ENCODE measurements around the gene PRRC2B. TPM values are rescaled to one million over a fixed set of nuclear protein-coding genes. Genes with fewer than 3 reads are reported as not detected.

Gene PRRC2B
- total and polyA plus RNA-seq, 2 of the 13 experiments (the other 11 are each of a cell fraction or from before 2014, with no cell fraction given): 20.8 to 37.4 TPM

DNA sequence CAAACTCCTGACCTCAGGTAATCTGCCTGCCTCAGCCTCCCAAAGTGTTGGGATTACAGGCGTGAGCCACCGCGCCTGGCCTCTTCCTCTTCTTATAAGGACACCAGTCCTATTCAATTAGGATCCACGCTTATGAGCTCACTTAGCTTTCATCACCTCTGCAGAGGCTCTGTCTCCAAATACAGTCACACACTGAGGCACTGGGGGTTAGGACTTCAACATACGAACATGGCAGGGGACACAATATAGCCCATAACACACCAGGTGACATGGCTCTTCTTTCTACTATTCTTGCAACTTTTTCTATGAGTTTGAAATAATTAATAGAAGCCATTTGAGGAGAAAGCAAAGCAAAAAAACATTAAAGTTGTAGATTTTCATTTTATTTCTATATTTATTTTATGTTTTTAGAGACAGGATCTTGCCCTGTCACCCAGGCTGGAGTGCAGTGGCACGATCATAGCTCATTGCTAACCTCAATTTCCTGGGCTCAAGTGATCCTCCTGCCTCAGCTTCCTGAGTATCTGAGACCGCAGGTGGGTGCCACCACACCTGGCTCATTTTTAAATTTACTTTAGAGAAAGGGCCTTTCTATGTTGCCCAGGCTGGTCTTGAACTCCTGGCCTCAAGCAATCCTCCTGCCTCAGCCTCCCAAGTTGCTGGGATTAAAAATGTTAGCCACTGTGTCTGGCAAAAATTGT lies 145.5 kb downstream of the PRRC2B start:
- H3K27ac ChIP-seq (ENCODE audit: extremely low read length, insufficient read depth, low read length): no peak overlapping the region
- no peak for ATAC-seq
- H2AFZ ChIP-seq (ENCODE audit: low read length): no peak overlapping the region
- ChIA-PET POLR2A (no interaction called here), CTCF (ENCODE audit: low intra/inter-chr PET ratio, low total read pairs) (no interaction called here)
- in situ Hi-C loops (cut with HindIII; ENCODE audit: extremely low pct_ligation_motif_present, low pct_unique_long_range_greater_than_20kb) (no loop called here), intact Hi-C loops (cut with micrococcal nuclease; ENCODE audit: unreplicated experiment) (no loop called here)
- peaks cover 10% of the 10 kb centered on the region; the same call in 1 of the 2 replicates for H3K4me1 ChIP-seq (ENCODE audit: insufficient read depth, low read length)
- peaks cover 8 to 53% of the 10 kb centered on the region in 2 experiments for H3K27me3 ChIP-seq (ENCODE audit: control insufficient read depth in 1 of 2, insufficient read depth in 2 of 2, low read length in 2 of 2)
- H3K9me3 ChIP-seq (ENCODE audit: low read length): peaks cover 21% of the 10 kb centered on the region
- H3K4me3 ChIP-seq (replicated peaks in 1 of 3; ENCODE audit: insufficient read depth in 1 of 3, low read depth in 2 of 3, low read length in 3 of 3): no peak overlapping the region
- BruUV-seq (replicated peaks): no TSS peak
- no peak overlapping the region for H3K9ac ChIP-seq (ENCODE audit: insufficient read depth, low read depth, low read length)
- no peak for DNase-seq (ENCODE audit: low spot score)
- no peak overlapping the region for H3K4me2 ChIP-seq (ENCODE audit: low read depth, low read length)
- no peak for TF ChIP-seq TMF1 (CRISPR knock-in tag; IDR thresholded peaks at IDR 0.05; ENCODE audit: low read depth)
- TF ChIP-seq NR3C1 (CRISPR knock-in tag; IDR thresholded peaks at IDR 0.05): no peak
- no peak for TF ChIP-seq TFDP2 (CRISPR knock-in tag; IDR thresholded peaks at IDR 0.05)
- TF ChIP-seq ZNF547 (CRISPR knock-in tag; IDR thresholded peaks at IDR 0.05): no peak
- no peak for TF ChIP-seq SNAPC2 (CRISPR knock-in tag; IDR thresholded peaks at IDR 0.05)
- no peak for TF ChIP-seq RFX5 (IDR thresholded peaks at IDR 0.05; ENCODE audit: low read depth, low read length)
- no peak for TF ChIP-seq NONO (IDR thresholded peaks at IDR 0.05)
- no peak for TF ChIP-seq NONO (CRISPR knock-in tag; conservative IDR thresholded peaks at IDR 0.05)
- TF ChIP-seq DDIT3 (CRISPR knock-in tag; IDR thresholded peaks at IDR 0.05): no peak
- TF ChIP-seq ZNF572 (CRISPR knock-in tag; IDR thresholded peaks at IDR 0.05): no peak
- TF ChIP-seq ZNF83 (CRISPR knock-in tag; IDR thresholded peaks at IDR 0.05; ENCODE audit: borderline replicate concordance): no peak
- no peaks in the 10 kb centered on the region for H3K79me2 ChIP-seq (ENCODE audit: insufficient read depth, low read length)
- no peaks in the 10 kb centered on the region for H3K36me3 ChIP-seq (replicated peaks in 1 of 2; ENCODE audit: control insufficient read depth in 1 of 2, insufficient read depth in 2 of 2, low read length in 2 of 2)
- no peak for FAIRE-seq
- 47% methylated on average over 7 of the region's 7 CpGs for WGBS (ENCODE audit: low lambda C conversion rate)
- no peaks in the 10 kb centered on the region for H4K20me1 ChIP-seq (ENCODE audit: insufficient read depth, low read length)
